HG03342 (cell line): ENCODE results near the gene ZNF304.

ENCODE experiments used
- ATAC-seq: cut with Tn5 transposase; IDR thresholded peaks from one replicate; pipeline ENCODE4 v1.9.1; 2021; ENCODE audit warnings: mild to moderate bottlenecking, moderate library complexity; ENCODE audit not compliant: unreplicated experiment

The ZNF304 gene

DNA sequence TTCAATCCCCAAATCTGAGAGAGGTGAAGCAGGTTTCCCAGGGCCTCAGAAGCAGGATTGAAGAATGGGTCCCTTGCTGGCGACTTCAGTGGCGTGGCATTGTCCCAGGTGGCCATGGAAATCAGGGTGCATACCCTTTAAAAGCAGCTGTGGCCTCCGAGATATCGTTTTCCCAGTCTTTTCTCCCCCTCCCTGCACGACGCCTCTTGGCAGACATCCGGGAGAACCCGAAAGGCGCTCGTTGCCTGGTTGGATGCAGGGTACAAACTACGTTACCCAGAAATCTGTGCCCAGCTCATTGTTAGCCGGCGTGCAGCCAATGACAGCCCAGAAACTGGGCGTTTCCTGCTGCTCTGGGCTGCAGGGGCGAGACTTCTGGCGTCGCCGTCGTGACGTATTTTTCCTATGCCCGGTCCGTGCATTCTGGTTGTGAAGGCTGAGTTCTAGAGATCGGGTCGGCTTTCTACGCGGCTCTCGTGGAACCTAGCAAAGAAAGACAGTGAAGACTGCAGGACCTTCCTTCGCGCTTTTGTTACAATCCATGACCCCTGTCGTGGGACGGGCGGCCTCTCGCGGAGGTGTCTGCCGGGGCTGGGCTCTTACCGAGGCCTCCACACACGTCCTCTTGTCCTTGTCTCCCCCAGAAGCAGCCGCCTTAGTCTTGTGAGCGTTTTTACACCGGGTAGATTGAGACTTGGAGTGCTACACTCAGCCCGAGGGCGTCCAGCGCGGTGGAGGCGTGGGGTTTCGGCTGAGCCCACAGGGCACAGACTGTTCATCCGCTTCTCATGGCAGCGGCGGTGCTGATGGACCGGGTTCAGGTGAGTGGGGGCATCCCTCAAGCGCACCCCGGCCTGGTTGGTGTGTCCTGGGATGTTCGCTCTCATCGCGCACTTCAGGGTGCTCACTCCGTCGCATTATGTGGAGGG lies at the start of gene ZNF304:
Gene ZNF304, plus strand, starts transcription at position 395 of the 929 bp plus-strand sequence. Its CDS starts 394 bp downstream, at position 789.
- peak; percentile 97 for ATAC-seq

DNA sequence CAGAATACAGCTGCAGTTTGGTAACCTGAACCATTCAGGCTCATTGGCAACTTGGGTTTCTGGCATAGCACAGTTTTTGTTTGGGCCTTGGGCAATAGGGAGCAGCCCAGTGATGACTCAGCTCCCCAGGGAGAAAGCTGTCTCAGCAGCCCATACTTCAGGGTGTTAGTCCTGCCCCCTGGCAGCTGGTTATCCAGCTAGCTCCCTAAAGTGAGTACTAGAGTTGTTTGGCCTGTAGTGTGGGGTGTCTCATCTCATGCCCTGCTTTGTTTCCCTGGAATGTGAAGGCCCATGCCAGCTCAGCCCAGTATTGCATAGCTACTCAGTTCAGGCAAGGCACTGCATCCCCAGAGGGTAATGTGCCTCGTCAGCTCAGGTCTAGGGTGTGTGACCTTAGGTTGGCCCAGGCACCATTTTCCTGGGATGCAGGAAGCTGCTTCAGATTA lies 49.0 kb upstream of the ZNF304 start:
- ATAC-seq = no peak

DNA sequence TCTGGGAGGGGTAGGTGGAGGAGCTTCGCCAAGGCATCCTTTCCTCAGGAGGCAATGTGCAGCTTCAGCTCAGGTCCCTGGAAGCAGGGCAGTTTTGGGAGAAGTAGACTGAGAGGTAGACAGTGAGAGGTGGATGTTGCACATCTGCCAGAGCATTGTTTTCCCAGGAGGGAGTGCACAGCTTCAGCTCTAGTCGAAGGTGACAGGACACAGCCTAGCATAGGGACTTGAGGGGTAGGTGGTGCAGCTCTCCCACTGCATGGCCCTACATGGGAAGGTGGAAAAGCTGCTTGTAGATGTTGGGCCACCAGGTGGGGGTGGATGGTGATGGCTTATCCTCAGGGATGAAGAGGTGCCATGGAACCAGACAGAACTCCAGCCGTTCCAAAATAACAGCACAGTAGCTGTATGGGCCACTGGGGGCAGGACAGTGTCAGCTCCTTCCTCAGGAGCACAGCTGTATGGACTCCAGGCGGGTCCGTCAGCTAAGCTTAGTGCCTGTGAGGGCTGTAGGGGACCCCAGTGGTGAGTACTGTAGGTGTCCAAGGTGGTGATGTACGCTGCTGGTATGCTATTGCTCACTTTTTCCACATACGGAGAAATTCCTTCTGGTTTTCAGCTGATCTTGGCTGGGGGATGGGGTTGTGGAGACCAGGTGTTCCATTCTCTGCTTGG lies 48.2 kb upstream of the ZNF304 start:
- ATAC-seq = no peak

DNA sequence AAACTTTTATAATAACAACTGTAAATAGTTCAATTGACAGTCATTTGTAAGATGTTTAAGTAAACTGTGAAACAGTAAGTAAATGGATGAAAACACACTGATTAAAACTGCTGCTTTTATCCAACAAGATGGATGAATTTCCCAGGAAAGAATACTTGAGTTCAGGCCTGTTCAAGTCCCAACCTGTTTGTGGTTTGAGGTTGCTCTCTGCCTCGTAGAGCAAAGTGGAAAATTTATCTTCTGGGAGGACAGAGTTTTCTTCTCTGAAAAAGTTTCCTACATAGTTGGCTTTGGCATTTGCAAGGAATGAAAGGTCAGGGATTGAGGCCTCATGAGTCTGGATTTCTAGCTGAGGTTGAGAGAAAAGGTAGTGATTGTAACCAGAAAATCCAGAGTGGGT lies 46.0 kb upstream of the ZNF304 start:
- no peak for ATAC-seq

DNA sequence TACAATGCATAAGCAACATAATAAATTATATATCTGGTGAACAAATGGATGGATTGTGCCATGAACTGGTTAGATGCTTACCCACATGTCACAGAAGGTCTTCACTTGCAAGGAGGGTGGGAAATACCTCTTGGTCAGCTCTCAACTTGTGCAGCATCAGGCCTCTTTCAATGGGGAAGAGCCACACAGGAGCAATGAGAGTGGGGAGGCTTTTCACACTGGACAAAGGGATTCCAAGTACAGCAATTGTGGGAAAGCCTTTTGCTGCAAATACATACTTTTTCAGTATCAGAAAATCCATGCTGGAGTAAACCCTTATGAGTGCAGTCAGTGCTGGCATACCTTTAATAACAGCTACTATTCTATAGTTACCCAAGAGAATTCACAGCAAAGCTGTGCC lies 42.6 kb upstream of the ZNF304 start:
- no peak for ATAC-seq

DNA sequence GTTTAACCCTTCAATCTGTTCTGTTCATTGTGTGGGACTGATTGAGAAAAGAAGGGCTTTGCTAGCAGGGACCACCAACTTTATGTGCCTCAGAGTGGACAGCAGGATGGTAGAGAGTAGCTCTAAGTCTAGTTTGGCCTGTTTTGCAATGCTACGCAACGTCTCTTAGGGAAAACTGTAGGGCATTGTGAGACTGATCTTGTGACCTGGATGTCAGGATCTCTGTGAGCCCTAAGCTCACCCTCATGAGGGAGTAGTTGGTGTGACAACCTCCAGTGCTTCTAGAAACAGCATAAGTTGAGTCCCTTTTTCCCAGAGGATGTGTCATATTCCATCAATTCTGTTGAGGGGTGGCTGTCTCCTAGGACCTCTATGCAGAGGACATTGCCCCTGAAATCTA lies 40.3 kb upstream of the ZNF304 start:
- ATAC-seq = no peak

DNA sequence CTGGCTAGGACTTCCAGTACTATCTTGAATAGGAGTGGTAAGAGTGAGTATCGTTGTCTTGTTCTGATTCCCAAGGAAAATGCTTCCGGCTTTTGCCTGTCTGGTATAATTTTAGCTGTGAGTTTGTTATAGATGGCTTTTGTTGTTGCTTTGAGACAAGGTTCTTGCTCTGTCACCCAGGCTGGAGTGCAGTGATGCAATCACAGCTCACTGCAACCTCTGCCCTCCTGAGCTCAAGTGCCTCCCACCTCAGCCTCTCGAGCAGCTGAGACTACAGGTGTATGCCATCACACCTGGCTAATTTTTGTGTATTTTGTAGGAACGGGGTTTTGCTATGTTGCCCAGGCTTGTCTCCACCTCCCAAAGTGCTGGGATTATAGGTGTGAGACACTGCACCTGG lies 36.9 kb upstream of the ZNF304 start:
- ATAC-seq = no peak

DNA sequence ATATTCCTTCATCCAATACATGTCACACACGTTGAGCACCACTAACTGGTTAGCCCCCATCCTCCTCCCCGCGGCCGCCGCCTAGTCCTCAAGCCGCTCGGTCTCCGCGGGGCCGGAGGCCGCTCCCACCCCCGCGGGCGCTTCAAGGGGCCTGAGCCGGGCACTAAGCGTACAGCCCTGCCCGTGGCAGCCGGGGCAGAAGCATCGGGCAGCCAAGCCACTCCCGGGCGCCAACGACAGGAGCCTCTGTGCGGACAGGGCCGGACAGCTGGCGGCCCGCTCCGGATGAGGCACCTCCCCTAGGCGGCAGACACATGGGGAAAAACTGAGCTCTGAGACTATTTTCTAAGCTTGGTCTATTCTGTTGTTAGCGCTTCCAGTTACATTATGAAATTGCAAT lies 33.6 kb upstream of the ZNF304 start:
- no peak for ATAC-seq

DNA sequence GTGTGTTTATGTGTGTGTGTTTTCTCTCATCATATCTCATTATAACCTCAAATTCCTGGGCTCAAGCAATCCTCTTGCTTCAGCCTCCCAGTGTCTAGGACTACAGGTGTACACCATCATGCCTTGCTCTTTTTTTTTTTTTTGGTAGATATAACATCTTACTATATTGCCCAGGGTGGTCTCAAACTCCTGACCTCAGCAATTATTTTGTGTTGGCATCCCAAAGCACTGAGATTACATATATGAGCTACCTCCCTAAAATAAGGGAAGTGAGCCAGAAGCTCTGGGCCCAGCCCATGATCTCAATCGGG lies 31.2 kb upstream of the ZNF304 start:
- no peak for ATAC-seq

DNA sequence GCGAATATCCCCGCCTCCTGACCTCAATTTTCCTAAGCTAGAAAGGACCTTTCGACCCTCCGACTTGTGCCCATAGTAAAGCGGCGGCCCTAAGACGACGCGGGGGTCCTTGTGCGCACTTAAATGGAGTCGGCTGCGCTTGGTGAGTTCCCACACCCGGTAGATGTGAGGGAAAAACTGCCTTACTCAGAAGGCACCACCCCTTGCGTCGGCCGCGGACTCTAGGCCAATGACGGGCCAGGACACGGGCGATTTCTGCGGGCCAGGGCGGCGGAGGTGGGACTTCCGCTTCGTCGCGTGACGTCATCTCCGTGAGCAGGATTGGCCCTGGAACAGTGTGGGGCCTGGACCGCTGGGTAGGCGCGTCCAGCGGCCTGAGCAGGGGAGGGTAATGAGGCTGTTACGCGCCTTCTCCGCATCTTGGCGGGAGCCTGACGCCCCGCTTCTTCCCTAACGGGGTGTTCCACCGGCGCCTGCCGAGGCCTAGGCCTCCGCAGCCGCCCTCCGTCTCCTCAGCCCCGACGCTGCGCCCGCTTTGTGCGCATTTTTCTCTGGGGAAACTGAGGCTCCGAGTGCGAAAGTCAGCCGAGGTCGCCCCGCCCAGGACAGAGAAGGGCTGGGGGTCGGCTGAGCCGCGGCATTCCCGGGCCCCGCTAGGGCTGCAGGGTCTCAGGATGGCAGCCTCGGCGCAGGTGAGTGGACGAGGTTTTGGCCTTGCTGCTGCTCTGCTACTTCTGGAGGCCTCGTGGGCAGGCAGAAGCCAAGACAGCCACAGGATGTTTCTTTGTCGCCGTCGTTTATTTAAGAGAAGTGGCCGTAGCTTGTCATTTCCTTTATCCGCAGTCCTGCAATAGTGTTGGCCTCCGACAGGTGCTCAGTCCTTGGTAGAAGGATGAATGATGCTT lies 30.6 kb upstream of the ZNF304 start, which contains the start of gene ZNF543:
Gene ZNF543, plus strand, starts transcription at position 293 of the 905 bp plus-strand sequence. Its CDS starts 382 bp downstream, at position 675.
- peak; percentile 96 for ATAC-seq

DNA sequence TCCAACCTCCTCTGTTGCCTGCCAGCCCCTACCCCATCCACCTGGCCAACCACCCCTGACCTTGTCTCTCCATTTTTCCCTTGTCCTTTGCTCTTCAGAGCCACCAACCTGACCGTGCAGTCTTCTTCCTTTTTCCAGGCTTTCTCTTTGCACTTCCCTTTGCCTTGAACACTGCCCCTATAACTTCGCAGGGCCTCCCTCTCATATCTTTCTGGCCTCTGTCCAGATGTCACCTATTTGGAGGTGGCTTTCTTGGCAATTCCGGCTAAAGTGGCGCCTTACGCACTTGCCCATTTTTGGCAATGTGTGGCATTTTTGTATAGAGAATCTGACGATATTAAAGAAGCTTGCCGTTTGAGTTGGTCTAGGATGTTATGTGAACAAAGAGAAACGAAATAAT lies 30.0 kb upstream of the ZNF304 start:
- no peak for ATAC-seq

DNA sequence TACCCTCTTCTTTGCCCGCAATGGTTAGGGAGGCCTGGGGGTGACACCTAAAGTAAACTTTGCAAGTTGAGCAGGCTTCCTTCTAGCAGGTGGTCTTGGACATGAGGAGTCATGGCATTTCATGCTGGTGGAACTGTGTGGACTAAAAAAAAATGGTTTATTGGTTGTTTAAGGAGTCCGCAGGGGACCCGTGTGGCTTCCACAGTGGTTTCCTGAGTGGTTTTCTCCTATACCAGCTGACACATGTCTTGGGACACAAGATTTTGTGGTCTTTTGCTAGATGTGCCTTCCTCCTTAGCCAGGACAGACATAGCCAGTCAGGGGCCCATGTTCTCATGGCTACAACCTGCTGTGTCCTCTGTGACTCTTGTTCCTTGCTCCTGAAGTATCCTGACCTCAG lies 29.3 kb upstream of the ZNF304 start:
- no peak for ATAC-seq

DNA sequence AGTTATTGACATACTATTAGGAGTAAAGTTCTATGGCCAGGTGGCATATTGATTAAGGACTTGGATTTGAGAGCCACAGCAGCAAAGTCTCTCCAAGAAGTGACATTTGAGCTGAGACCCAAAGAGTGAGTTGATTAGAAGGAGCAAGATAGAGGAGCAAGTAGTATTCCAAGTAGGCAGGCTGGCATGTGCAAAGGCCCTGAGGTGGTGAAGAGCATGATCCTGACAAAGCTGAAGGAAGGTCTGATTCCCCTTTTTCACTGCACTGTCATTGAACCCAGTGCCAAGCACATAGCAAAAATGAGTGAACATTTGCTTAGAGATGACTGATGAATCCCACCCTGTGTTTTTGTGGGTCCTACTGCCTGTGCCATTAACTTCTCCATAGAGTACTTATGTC lies 26.1 kb upstream of the ZNF304 start:
- ATAC-seq = no peak

DNA sequence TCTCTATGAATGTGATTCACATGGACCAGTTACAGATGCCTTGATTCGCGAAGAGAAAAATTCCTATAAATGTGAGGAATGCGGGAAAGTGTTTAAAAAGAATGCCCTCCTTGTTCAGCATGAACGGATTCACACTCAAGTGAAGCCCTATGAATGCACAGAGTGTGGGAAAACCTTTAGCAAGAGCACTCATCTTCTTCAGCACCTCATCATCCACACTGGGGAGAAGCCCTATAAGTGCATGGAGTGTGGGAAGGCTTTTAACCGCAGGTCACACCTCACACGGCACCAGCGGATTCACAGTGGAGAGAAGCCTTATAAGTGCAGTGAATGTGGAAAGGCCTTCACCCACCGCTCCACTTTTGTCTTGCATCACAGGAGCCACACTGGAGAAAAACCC lies 23.1 kb upstream of the ZNF304 start:
- no peak for ATAC-seq

DNA sequence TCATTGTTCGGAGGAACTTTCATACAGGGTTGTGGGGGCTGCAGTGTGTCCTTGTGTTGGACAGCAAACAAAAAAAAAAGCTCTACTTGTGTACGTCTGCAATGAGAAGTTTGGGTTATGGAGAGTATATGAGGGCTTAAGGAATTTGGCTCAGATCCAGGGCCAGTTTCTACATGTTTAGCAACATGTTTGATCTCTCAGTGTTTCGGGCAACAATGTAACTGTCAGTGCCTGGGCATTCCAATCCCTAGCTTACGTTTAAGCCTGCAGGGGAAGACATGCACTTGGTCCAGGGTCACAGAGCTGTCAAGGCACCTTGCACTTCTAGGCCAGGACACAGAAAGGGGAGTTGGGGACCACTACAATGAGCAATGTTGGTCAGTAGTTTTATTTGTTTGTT lies 16.9 kb upstream of the ZNF304 start:
- no peak for ATAC-seq

DNA sequence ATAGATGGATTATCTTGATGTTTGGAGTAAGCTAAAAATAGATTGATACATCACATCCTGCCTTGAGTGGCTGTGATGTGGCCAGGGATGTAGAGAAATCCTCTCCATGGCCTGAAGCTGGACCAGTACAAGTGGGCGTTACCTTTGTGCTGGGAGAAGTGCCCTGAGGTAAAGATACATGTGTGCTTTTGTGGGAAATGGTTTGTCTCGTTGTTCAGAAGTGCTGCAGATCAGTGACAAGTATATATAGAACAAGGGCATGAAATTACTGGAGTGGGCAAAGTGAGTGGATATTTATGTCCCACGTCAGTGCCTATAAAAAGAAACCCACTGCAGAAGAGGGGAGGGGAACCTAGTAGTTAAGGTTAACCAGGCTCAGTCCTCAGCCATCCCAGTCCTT lies 12.2 kb upstream of the ZNF304 start:
- no peak for ATAC-seq

DNA sequence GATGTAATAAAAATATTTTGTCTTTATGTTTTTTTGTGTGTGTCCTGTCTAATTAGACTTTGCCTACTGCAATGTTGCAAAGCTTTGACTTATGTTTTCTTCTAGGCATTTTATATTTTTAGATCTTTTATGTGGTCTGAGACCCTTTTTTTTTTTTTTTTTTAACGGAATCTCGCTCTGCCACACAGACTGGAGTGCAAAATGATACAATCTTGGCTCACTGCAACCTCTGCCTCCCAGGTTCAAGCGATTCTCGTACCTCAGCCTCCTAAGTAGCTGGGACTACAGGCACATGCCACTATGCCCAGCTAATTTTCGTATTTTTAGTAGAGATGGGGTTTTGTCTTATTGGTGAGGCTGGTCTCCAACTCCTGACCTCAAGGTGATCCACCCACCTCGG lies 8.5 kb upstream of the ZNF304 start:
- ATAC-seq = no peak

DNA sequence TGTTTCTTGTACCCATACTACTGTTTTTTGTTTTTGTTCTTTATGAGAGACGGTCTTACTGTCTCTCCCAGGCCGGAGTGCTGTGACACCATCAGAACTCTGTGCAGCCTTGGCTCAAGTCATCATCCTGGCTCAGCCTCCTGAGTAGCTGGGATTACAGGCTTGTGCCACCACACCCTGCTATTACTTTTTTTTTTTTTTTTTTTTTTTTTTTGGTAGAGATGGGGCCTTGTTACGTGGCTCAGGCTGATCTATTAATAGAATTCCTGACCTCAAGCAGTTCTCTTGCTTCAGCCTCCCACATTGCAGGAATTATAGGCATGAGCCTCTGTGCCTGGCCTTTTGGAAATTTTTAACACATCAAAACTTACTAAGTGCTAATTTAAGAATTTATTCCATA lies 2.9 kb upstream of the ZNF304 start:
- ATAC-seq = no peak

DNA sequence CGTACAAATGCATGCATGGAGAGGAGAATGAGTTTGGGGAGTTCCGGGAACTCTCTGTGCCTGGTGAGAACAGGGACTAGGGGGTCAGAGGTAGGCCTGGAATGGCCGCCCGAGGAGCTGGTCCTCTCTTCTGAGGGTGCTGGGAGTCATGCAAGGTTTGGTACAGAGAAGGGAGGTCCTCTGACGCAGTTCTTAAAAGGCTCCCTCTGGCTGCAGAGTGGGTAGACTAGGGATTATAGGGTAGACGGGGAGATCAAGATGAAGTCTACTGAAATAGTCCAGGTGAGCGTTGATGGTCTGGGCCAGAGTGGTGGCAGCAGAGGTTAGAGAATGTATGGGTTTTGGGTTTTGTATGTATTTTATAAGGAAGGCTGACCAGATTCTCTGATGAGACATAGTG lies 796 bp downstream of the ZNF304 start:
- no peak for ATAC-seq

DNA sequence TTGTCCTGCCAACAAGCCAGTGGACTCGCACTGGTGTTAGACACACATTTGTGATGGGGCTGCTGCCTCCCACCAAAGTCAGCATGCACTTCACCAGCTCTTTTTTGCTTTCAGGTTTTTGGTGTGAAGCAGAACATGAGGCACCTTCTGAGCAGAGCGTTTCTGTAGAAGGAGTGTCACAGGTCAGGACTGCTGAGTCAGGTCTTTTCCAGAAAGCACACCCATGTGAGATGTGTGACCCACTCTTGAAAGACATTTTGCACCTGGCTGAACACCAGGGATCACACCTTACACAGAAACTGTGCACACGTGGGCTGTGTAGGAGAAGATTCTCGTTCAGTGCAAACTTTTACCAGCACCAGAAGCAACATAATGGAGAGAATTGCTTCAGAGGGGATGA lies 4.8 kb downstream of the ZNF304 start:
- no peak for ATAC-seq

DNA sequence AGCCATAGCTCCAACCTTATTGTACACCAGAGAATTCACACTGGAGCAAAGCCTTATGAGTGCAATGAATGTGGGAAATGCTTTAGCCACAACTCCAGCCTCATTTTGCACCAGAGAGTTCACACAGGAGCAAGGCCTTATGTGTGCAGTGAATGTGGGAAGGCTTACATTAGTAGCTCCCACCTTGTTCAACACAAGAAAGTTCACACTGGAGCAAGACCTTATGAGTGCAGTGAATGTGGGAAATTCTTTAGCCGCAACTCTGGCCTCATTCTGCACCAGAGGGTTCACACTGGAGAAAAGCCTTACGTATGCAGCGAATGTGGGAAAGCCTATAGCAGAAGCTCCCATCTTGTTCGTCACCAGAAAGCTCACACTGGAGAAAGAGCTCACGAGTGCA lies 6.3 kb downstream of the ZNF304 start:
- no peak for ATAC-seq
